ENCODE results near the gene NGLY1.
A peak's percentile ranks its signal among the peaks of the same experiment; 100 is the strongest.

NGLY1 gene

GRCh38 chr3:25775936-25776335 is 7.3 kb downstream of the NGLY1 start:
- Histone ChIP-seq H3K56ac (ENCODE audit: low read length) (no peak overlapping the region), H3K36me3 (ENCODE audit: control insufficient read depth, insufficient read depth, low read length) (peaks cover 2% of the 10 kb centered on the region), H4K5ac (ENCODE audit: low read length) (no peak overlapping the region), H3K27me3 (ENCODE audit: insufficient read depth, low read length, poor library complexity) (no peaks in the 10 kb centered on the region), H4K8ac (ENCODE audit: low read depth, low read length) (no peak overlapping the region), H3K18ac (ENCODE audit: low read length) (no peak overlapping the region), H2AK5ac (ENCODE audit: low read length) (no peak overlapping the region), H2BK15ac (replicated peaks; ENCODE audit: low read depth) (no peak overlapping the region), H3K4ac (ENCODE audit: low read depth, low read length) (no peak overlapping the region), H3K79me2 (ENCODE audit: control insufficient read depth, insufficient read depth, low read length) (no peaks in the 10 kb centered on the region), H3K79me1 (ENCODE audit: low read length) (no peaks in the 10 kb centered on the region), H3K27ac (ENCODE audit: low read depth, low read length) (no peak overlapping the region), H2BK5ac (ENCODE audit: low read length) (no peak overlapping the region), H3K9ac (ENCODE audit: low read length) (no peak overlapping the region), H2BK120ac (ENCODE audit: low read depth, low read length) (no peak overlapping the region), H3K23ac (ENCODE audit: low read length) (no peak overlapping the region), H3K4me1 (ENCODE audit: control insufficient read depth, low read depth, low read length) (no peaks in the 10 kb centered on the region), H3K4me2 (ENCODE audit: low read length) (no peak overlapping the region), H3K4me3 (ENCODE audit: low read length) (no peak overlapping the region)
- DNase-seq = no peak
- no CpG with 5 or more reads among the region's 2 CpGs for WGBS (ENCODE audit: extremely low coverage, insufficient coverage, low lambda C conversion rate)

- no peak overlapping the region for H3K23ac ChIP-seq (ENCODE audit: low read length)
- no peak overlapping the region for H3K9ac ChIP-seq (ENCODE audit: low read length)
- H2BK15ac ChIP-seq (replicated peaks; ENCODE audit: low read depth) = no peak overlapping the region
- H4K5ac ChIP-seq (ENCODE audit: low read length) = no peak overlapping the region
- H3K79me1 ChIP-seq (ENCODE audit: low read length) = no peaks in the 10 kb centered on the region
- no peak overlapping the region for H3K56ac ChIP-seq (ENCODE audit: low read length)
- no peak overlapping the region for H2BK120ac ChIP-seq (ENCODE audit: low read depth, low read length)
- WGBS (ENCODE audit: extremely low coverage, insufficient coverage, low lambda C conversion rate) = no CpG with 5 or more reads among the region's 6 CpGs
- H3K4me2 ChIP-seq (ENCODE audit: low read length) = no peak overlapping the region
- no peak overlapping the region for H2AK5ac ChIP-seq (ENCODE audit: low read length)
- no peak overlapping the region for H3K18ac ChIP-seq (ENCODE audit: low read length)
- no peak overlapping the region for H4K8ac ChIP-seq (ENCODE audit: low read depth, low read length)
- H3K4me1 ChIP-seq (ENCODE audit: control insufficient read depth, low read depth, low read length) = no peaks in the 10 kb centered on the region
- H2BK5ac ChIP-seq (ENCODE audit: low read length) = no peak overlapping the region
- H3K27me3 ChIP-seq (ENCODE audit: insufficient read depth, low read length, poor library complexity) = no peaks in the 10 kb centered on the region
- H3K4me3 ChIP-seq (ENCODE audit: low read length) = no peak overlapping the region
- no peak overlapping the region for H3K27ac ChIP-seq (ENCODE audit: low read depth, low read length)
- no peak overlapping the region for H3K4ac ChIP-seq (ENCODE audit: low read depth, low read length)
- H3K79me2 ChIP-seq (ENCODE audit: control insufficient read depth, insufficient read depth, low read length) = no peaks in the 10 kb centered on the region
- DNase-seq = no peak
- no peaks in the 10 kb centered on the region for H3K36me3 ChIP-seq (ENCODE audit: control insufficient read depth, insufficient read depth, low read length)
Observed at GRCh38 chr3:25768851-25769250, 14.4 kb downstream of the NGLY1 start.

- H3K23ac ChIP-seq (ENCODE audit: low read length) = no peak overlapping the region
- H2BK15ac ChIP-seq (replicated peaks; ENCODE audit: low read depth) = no peak overlapping the region
- H3K4me1 ChIP-seq (ENCODE audit: control insufficient read depth, low read depth, low read length) = peaks cover 2% of the 10 kb centered on the region
- H3K79me1 ChIP-seq (ENCODE audit: low read length) = no peaks in the 10 kb centered on the region
- H3K56ac ChIP-seq (ENCODE audit: low read length) = no peak overlapping the region
- peak; percentile 17 for DNase-seq
- H3K9ac ChIP-seq (ENCODE audit: low read length) = no peak overlapping the region
- H3K4me3 ChIP-seq (ENCODE audit: low read length) = no peak overlapping the region
- no peak overlapping the region for H2BK120ac ChIP-seq (ENCODE audit: low read depth, low read length)
- no peak overlapping the region for H3K4ac ChIP-seq (ENCODE audit: low read depth, low read length)
- no peak overlapping the region for H4K5ac ChIP-seq (ENCODE audit: low read length)
- no peak overlapping the region for H4K8ac ChIP-seq (ENCODE audit: low read depth, low read length)
- no peak overlapping the region for H2AK5ac ChIP-seq (ENCODE audit: low read length)
- WGBS (ENCODE audit: extremely low coverage, insufficient coverage, low lambda C conversion rate) = no CpG with 5 or more reads among the region's 1 CpG
- H3K4me2 ChIP-seq (ENCODE audit: low read length) = no peak overlapping the region
- no peaks in the 10 kb centered on the region for H3K79me2 ChIP-seq (ENCODE audit: control insufficient read depth, insufficient read depth, low read length)
- H3K18ac ChIP-seq (ENCODE audit: low read length) = no peak overlapping the region
- no peak overlapping the region for H2BK5ac ChIP-seq (ENCODE audit: low read length)
- no peak overlapping the region for H3K27ac ChIP-seq (ENCODE audit: low read depth, low read length)
- no peaks in the 10 kb centered on the region for H3K27me3 ChIP-seq (ENCODE audit: insufficient read depth, low read length, poor library complexity)
- H3K36me3 ChIP-seq (ENCODE audit: control insufficient read depth, insufficient read depth, low read length) = no peaks in the 10 kb centered on the region
Observed at GRCh38 chr3:25751725-25752124, 31.5 kb downstream of the NGLY1 start.

- Histone ChIP-seq H3K4me3 (ENCODE audit: low read length) (no peak overlapping the region), H3K36me3 (ENCODE audit: control insufficient read depth, insufficient read depth, low read length) (no peaks in the 10 kb centered on the region), H3K27ac (ENCODE audit: low read depth, low read length) (no peak overlapping the region), H4K5ac (ENCODE audit: low read length) (no peak overlapping the region), H2BK120ac (ENCODE audit: low read depth, low read length) (no peak overlapping the region), H3K79me1 (ENCODE audit: low read length) (no peaks in the 10 kb centered on the region), H3K4me1 (ENCODE audit: control insufficient read depth, low read depth, low read length) (peaks cover 2% of the 10 kb centered on the region), H2AK5ac (ENCODE audit: low read length) (no peak overlapping the region), H3K9ac (ENCODE audit: low read length) (no peak overlapping the region), H3K18ac (ENCODE audit: low read length) (no peak overlapping the region), H2BK5ac (ENCODE audit: low read length) (no peak overlapping the region), H3K79me2 (ENCODE audit: control insufficient read depth, insufficient read depth, low read length) (no peaks in the 10 kb centered on the region), H3K4ac (ENCODE audit: low read depth, low read length) (no peak overlapping the region), H2BK15ac (replicated peaks; ENCODE audit: low read depth) (no peak overlapping the region), H3K23ac (ENCODE audit: low read length) (no peak overlapping the region), H3K27me3 (ENCODE audit: insufficient read depth, low read length, poor library complexity) (no peaks in the 10 kb centered on the region), H4K8ac (ENCODE audit: low read depth, low read length) (no peak overlapping the region), H3K4me2 (ENCODE audit: low read length) (no peak overlapping the region), H3K56ac (ENCODE audit: low read length) (no peak overlapping the region)
- no CpG with 5 or more reads among the region's 3 CpGs for WGBS (ENCODE audit: extremely low coverage, insufficient coverage, low lambda C conversion rate)
- DNase-seq = no peak
Observed at GRCh38 chr3:25751048-25751447, 32.2 kb downstream of the NGLY1 start.

- WGBS (ENCODE audit: extremely low coverage, insufficient coverage, low lambda C conversion rate) = no CpG with 5 or more reads among the region's 6 CpGs
- no peak for DNase-seq
- no peak overlapping the region for H2BK15ac ChIP-seq (replicated peaks; ENCODE audit: low read depth)
- H4K8ac ChIP-seq (ENCODE audit: low read depth, low read length) = no peak overlapping the region
- H3K79me1 ChIP-seq (ENCODE audit: low read length) = no peaks in the 10 kb centered on the region
- H3K4me2 ChIP-seq (ENCODE audit: low read length) = no peak overlapping the region
- no peak overlapping the region for H3K9ac ChIP-seq (ENCODE audit: low read length)
- H3K4me1 ChIP-seq (ENCODE audit: control insufficient read depth, low read depth, low read length) = peaks cover 2% of the 10 kb centered on the region
- H2BK5ac ChIP-seq (ENCODE audit: low read length) = no peak overlapping the region
- H3K4ac ChIP-seq (ENCODE audit: low read depth, low read length) = no peak overlapping the region
- H3K79me2 ChIP-seq (ENCODE audit: control insufficient read depth, insufficient read depth, low read length) = no peaks in the 10 kb centered on the region
- no peak overlapping the region for H3K56ac ChIP-seq (ENCODE audit: low read length)
- no peaks in the 10 kb centered on the region for H3K36me3 ChIP-seq (ENCODE audit: control insufficient read depth, insufficient read depth, low read length)
- no peak overlapping the region for H2AK5ac ChIP-seq (ENCODE audit: low read length)
- H3K23ac ChIP-seq (ENCODE audit: low read length) = no peak overlapping the region
- H3K4me3 ChIP-seq (ENCODE audit: low read length) = no peak overlapping the region
- H3K27ac ChIP-seq (ENCODE audit: low read depth, low read length) = no peak overlapping the region
- H4K5ac ChIP-seq (ENCODE audit: low read length) = no peak overlapping the region
- no peak overlapping the region for H3K18ac ChIP-seq (ENCODE audit: low read length)
- H2BK120ac ChIP-seq (ENCODE audit: low read depth, low read length) = no peak overlapping the region
- no peaks in the 10 kb centered on the region for H3K27me3 ChIP-seq (ENCODE audit: insufficient read depth, low read length, poor library complexity)
Observed at GRCh38 chr3:25749031-25749581, 34.1 kb downstream of the NGLY1 start.

- no peaks in the 10 kb centered on the region for H3K36me3 ChIP-seq (ENCODE audit: control insufficient read depth, insufficient read depth, low read length)
- no peak overlapping the region for H2BK15ac ChIP-seq (replicated peaks; ENCODE audit: low read depth)
- H3K4me2 ChIP-seq (ENCODE audit: low read length) = no peak overlapping the region
- H3K79me2 ChIP-seq (ENCODE audit: control insufficient read depth, insufficient read depth, low read length) = no peaks in the 10 kb centered on the region
- H2BK5ac ChIP-seq (ENCODE audit: low read length) = no peak overlapping the region
- H3K27me3 ChIP-seq (ENCODE audit: insufficient read depth, low read length, poor library complexity) = no peaks in the 10 kb centered on the region
- no peak overlapping the region for H3K23ac ChIP-seq (ENCODE audit: low read length)
- no peak overlapping the region for H3K4me3 ChIP-seq (ENCODE audit: low read length)
- H3K4ac ChIP-seq (ENCODE audit: low read depth, low read length) = no peak overlapping the region
- H3K56ac ChIP-seq (ENCODE audit: low read length) = no peak overlapping the region
- no peak overlapping the region for H3K18ac ChIP-seq (ENCODE audit: low read length)
- no peak overlapping the region for H3K27ac ChIP-seq (ENCODE audit: low read depth, low read length)
- no peak overlapping the region for H2BK120ac ChIP-seq (ENCODE audit: low read depth, low read length)
- peak; percentile 86 for DNase-seq
- H2AK5ac ChIP-seq (ENCODE audit: low read length) = no peak overlapping the region
- H3K4me1 ChIP-seq (ENCODE audit: control insufficient read depth, low read depth, low read length) = peaks cover 2% of the 10 kb centered on the region
- WGBS (ENCODE audit: extremely low coverage, insufficient coverage, low lambda C conversion rate) = no CpG with 5 or more reads among the region's 3 CpGs
- no peak overlapping the region for H4K8ac ChIP-seq (ENCODE audit: low read depth, low read length)
- no peaks in the 10 kb centered on the region for H3K79me1 ChIP-seq (ENCODE audit: low read length)
- no peak overlapping the region for H3K9ac ChIP-seq (ENCODE audit: low read length)
- H4K5ac ChIP-seq (ENCODE audit: low read length) = no peak overlapping the region
Observed at GRCh38 chr3:25748189-25748588, 35.1 kb downstream of the NGLY1 start.

All from mesendoderm (in vitro differentiated cells).